Neural progenitor cell (in vitro differentiated cells): ENCODE data around the gene GALNT7. TPM values are rescaled to one million over a fixed set of nuclear protein-coding genes. Genes with fewer than 3 reads are reported as not detected.

Source experiments
- DNase-seq: peaks from one replicate; pipeline ENCODE4 v3.0.0-alpha.2; 2016; ENCODE audit warnings: low spot score
- H2AFZ ChIP-seq: fragments of 200-600 bp; sonication (generic); replicated peaks from 2 replicates; pipeline ENCODE4 v1.6.1; 2016; ENCODE audit warnings: antibody characterized with exemption
- H3F3A ChIP-seq: fragments of 200-600 bp; sonication (generic); 2 replicates; pipeline ENCODE4 v1.6.1; 2016; ENCODE audit warnings: antibody characterized with exemption, low read depth
- H3K27ac ChIP-seq: fragments of 200-600 bp; sonication (generic); 2 replicates; pipeline ENCODE4 v1.5.1; 2016; ENCODE audit warnings: mild to moderate bottlenecking
- H3K27me3 ChIP-seq: fragments of 200-600 bp; sonication (generic); 2 replicates; pipeline ENCODE4 v1.6.1; 2016; ENCODE audit warnings: mild to moderate bottlenecking, moderate library complexity
- H3K36me3 ChIP-seq: fragments of 200-600 bp; sonication (generic); 2 replicates; pipeline ENCODE4 v1.5.1; 2016
- H3K4me1 ChIP-seq: fragments of 200-600 bp; sonication (generic); 2 replicates; pipeline ENCODE4 v1.6.1; 2016; ENCODE audit warnings: mixed run types
- H3K4me2 ChIP-seq: fragments of 200-600 bp; sonication (generic); 2 replicates; pipeline ENCODE4 v1.6.1; 2016
- H3K4me3 ChIP-seq: fragments of 200-600 bp; sonication (generic); 2 replicates; pipeline ENCODE4 v1.5.1; 2016
- H3K79me2 ChIP-seq: fragments of 200-600 bp; sonication (generic); 2 replicates; pipeline ENCODE4 v1.6.1; 2016; ENCODE audit warnings: low read depth
- H3K9ac ChIP-seq: fragments of 200-600 bp; sonication (generic); 2 replicates; pipeline ENCODE4 v1.6.1; 2016
- H3K9me3 ChIP-seq: fragments of 200-600 bp; sonication (generic); 2 replicates; pipeline ENCODE4 v1.5.1; 2016; ENCODE audit warnings: low read depth
- H4K20me1 ChIP-seq: fragments of 200-600 bp; sonication (generic); 2 replicates; pipeline ENCODE4 v1.6.1; 2016; ENCODE audit warnings: low read depth
- H3K27ac Mint-ChIP-seq: 3 replicates; pipeline ENCODE4 v1.8.0; 2021; ENCODE audit warnings: mixed read lengths
- H3K27me3 Mint-ChIP-seq: 2 replicates; pipeline ENCODE4 v1.8.0; 2022; ENCODE audit warnings: low read depth, mild to moderate bottlenecking, inconsistent platforms, moderate library complexity, mixed read lengths; ENCODE audit not compliant: insufficient read depth
- H3K36me3 Mint-ChIP-seq: 3 replicates; pipeline ENCODE4 v1.8.0; 2021; ENCODE audit warnings: mixed read lengths
- H3K4me1 Mint-ChIP-seq: 3 replicates; pipeline ENCODE4 v1.8.0; 2021; ENCODE audit warnings: mixed read lengths
- H3K4me3 Mint-ChIP-seq: 3 replicates; pipeline ENCODE4 v1.8.0; 2021; ENCODE audit warnings: mild to moderate bottlenecking, moderate library complexity, mixed read lengths
- H3K9me3 Mint-ChIP-seq: 3 replicates; pipeline ENCODE4 v1.8.0; 2020; ENCODE audit warnings: mixed read lengths
- EZH2 ChIP-seq: fragments of 200-600 bp; sonication (generic); IDR thresholded peaks from 2 replicates; pipeline ENCODE4 v1.6.1; 2017; ENCODE audit warnings: antibody characterized with exemption, mild to moderate bottlenecking, moderate library complexity
- EZH2phosphoT487 ChIP-seq: fragments of 200-600 bp; sonication (generic); IDR thresholded peaks from 2 replicates; pipeline ENCODE4 v1.6.1; 2017; ENCODE audit warnings: antibody characterized with exemption
- total RNA-seq: library from RNA; depleted of rRNA; stranded (reverse); fragments of >200 nt; gene quantifications from 2 replicates; pipeline ENCODE4 v1.2.3, GENCODE V29; 2015; ENCODE audit warnings: low replicate concordance
- TF ChIP-seq, protein P1 (sequence below): fragments of 200-600 bp; sonication (generic); IDR thresholded peaks from 2 replicates; pipeline ENCODE4 v1.5.1; 2017; ENCODE audit warnings: antibody characterized with exemption, mild to moderate bottlenecking

The GALNT7 gene
- total RNA-seq, 1 donor from 2014 or later: 62.3 TPM

DNA sequence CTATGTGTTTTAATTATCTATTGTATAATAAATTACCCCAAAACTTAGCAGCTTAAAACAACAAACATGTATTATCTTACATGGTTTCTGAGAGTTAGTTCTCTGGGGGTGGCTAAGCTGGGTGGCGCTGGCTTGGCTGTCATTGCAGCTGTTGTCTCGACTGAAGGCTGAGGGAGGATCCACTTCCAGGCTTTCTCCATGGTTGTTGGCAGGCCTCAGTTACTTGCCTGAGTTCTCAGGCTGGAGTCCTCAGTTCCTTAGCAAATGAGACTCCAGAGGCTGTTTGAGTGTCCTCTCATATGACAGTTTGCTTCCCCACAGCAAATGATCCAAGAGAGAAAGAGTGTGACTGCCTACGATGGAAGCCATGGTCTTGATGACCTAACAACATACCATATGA, 23.5 kb upstream of the GALNT7 start:
- DNase-seq: no peak
- Histone ChIP-seq H3K9me3 (no peaks in the 10 kb centered on the region), H3K4me1 (no peaks in the 10 kb centered on the region), H3K9ac (no peak overlapping the region), H4K20me1 (no peaks in the 10 kb centered on the region), H3K4me3 (no peak overlapping the region), H3F3A (no peaks in the 10 kb centered on the region), H3K36me3 (no peaks in the 10 kb centered on the region), H3K79me2 (no peaks in the 10 kb centered on the region), H3K27me3 (no peaks in the 10 kb centered on the region), H3K27ac (no peak overlapping the region), H2AFZ (no peak overlapping the region), H3K4me2 (no peak overlapping the region)
- Mint-ChIP-seq H3K4me3 (no peak overlapping the region), H3K9me3 (no peaks in the 10 kb centered on the region), H3K4me1 (peaks cover under 1% of the 10 kb centered on the region), H3K27ac (no peak overlapping the region), H3K27me3 (peaks cover 3% of the 10 kb centered on the region), H3K36me3 (no peaks in the 10 kb centered on the region)
- no peak for TF ChIP-seq EZH2
- TF ChIP-seq EZH2phosphoT487: no peak
- TF ChIP-seq, protein P1, sequence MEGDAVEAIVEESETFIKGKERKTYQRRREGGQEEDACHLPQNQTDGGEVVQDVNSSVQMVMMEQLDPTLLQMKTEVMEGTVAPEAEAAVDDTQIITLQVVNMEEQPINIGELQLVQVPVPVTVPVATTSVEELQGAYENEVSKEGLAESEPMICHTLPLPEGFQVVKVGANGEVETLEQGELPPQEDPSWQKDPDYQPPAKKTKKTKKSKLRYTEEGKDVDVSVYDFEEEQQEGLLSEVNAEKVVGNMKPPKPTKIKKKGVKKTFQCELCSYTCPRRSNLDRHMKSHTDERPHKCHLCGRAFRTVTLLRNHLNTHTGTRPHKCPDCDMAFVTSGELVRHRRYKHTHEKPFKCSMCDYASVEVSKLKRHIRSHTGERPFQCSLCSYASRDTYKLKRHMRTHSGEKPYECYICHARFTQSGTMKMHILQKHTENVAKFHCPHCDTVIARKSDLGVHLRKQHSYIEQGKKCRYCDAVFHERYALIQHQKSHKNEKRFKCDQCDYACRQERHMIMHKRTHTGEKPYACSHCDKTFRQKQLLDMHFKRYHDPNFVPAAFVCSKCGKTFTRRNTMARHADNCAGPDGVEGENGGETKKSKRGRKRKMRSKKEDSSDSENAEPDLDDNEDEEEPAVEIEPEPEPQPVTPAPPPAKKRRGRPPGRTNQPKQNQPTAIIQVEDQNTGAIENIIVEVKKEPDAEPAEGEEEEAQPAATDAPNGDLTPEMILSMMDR: no peak

DNA sequence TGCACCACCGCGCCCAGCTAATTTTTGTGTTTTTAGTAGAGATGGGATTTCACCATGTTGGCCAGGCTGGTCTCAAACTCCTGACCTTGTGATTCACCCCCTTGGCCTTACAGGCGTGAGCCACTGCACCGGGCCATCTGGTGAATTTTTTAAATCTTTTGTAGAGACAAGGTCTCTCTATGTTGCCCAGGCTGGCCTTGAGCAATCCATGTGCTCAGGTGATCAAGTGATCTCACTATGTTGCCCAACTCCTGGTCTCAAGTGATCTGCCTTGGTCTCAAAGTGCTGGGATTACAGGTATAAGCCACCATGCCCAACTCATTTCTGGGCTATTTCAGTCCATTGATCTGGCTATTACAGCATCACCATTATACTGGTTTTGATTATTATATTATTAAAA, 22.2 kb upstream of the GALNT7 start:
- Histone ChIP-seq H3K9ac (no peak overlapping the region), H3K4me2 (no peak overlapping the region), H2AFZ (no peak overlapping the region), H3K27ac (no peak overlapping the region), H3K4me1 (no peaks in the 10 kb centered on the region), H3K27me3 (no peaks in the 10 kb centered on the region), H3F3A (no peaks in the 10 kb centered on the region), H4K20me1 (no peaks in the 10 kb centered on the region), H3K9me3 (no peaks in the 10 kb centered on the region), H3K79me2 (no peaks in the 10 kb centered on the region), H3K4me3 (no peak overlapping the region), H3K36me3 (no peaks in the 10 kb centered on the region)
- Mint-ChIP-seq H3K4me1 (no peaks in the 10 kb centered on the region), H3K36me3 (no peaks in the 10 kb centered on the region), H3K4me3 (no peak overlapping the region), H3K9me3 (no peaks in the 10 kb centered on the region), H3K27me3 (peaks cover 3% of the 10 kb centered on the region), H3K27ac (no peak overlapping the region)
- no peak for DNase-seq
- TF ChIP-seq EZH2phosphoT487 (no peak), EZH2 (no peak)
- TF ChIP-seq, protein P1: no peak

GRCh38 chr4:173151496-173151895, 17.1 kb upstream of the GALNT7 start:
- DNase-seq: no peak
- H3K4me3 Mint-ChIP-seq: no peak overlapping the region
- no peaks in the 10 kb centered on the region for H3K4me1 Mint-ChIP-seq
- H3K9ac ChIP-seq: no peak overlapping the region
- no peak overlapping the region for H3K4me2 ChIP-seq
- no peaks in the 10 kb centered on the region for H3K27me3 ChIP-seq
- H3K9me3 Mint-ChIP-seq: no peaks in the 10 kb centered on the region
- no peak for TF ChIP-seq EZH2
- no peak for TF ChIP-seq EZH2phosphoT487
- TF ChIP-seq, protein P1: no peak
- no peaks in the 10 kb centered on the region for H3F3A ChIP-seq
- no peaks in the 10 kb centered on the region for H3K36me3 Mint-ChIP-seq
- no peaks in the 10 kb centered on the region for H3K79me2 ChIP-seq
- H3K4me3 ChIP-seq: no peak overlapping the region
- H3K9me3 ChIP-seq: no peaks in the 10 kb centered on the region
- H3K27ac Mint-ChIP-seq: no peak overlapping the region
- H3K27ac ChIP-seq: no peak overlapping the region
- no peaks in the 10 kb centered on the region for H3K4me1 ChIP-seq
- H3K36me3 ChIP-seq: no peaks in the 10 kb centered on the region
- no peaks in the 10 kb centered on the region for H4K20me1 ChIP-seq
- no peak overlapping the region for H2AFZ ChIP-seq
- H3K27me3 Mint-ChIP-seq: peaks cover 2% of the 10 kb centered on the region
